Measurements from ENCODE around the gene NUDC.
"Not testable (repeated sequence)": the region's sequence is repeated elsewhere in the genome, so short reads cannot be mapped to it uniquely, and the experiment has no call there.

Gene NUDC

DNA sequence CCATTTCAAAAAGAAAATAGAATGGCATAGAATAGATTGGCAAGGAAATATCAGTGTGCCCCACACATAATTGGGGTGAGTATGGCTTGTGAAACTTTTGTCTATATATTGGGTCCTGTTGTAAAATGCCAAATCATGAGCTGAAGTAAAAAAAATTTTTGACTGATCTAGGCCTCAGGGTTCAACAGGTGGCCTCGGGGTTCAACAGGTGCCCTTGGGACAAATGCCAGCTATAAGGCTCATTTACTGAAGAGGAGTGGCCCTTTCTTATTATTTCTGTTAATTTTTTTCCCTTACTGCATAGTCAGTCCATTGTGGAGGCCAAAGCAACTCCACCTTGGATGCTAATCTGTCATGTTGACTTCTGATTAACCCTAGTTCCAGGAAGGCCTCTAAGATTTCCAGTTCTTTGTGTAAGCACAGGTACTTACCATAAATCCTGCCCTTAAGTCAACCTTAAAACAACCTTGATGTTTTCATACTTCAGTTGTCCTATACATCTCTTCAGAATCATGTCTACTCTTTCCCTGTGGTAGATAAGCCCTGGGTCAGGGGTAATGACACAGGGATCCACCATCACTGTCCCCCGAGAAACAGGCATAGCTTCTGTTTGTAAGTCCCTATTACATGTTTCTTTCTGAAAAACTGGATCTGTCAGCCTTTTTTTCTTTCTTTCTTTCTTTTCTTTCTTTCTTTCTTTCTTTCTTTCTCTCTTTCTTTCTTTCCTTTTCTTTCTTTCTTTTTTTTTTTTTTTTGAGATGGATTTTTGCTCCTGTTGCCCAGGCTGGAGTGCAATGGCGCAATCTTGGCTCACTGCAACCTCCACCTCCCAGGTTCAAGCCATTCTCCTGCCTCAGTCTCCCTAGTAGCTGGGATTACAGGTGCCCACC, 55.3 kb downstream of the NUDC start:
- in situ Hi-C loops (cut with MboI; ENCODE audit: low pct_unique_long_range_greater_than_20kb, low sequenced_read_pairs), result no loop called here
- no peak for DNase-seq

DNA sequence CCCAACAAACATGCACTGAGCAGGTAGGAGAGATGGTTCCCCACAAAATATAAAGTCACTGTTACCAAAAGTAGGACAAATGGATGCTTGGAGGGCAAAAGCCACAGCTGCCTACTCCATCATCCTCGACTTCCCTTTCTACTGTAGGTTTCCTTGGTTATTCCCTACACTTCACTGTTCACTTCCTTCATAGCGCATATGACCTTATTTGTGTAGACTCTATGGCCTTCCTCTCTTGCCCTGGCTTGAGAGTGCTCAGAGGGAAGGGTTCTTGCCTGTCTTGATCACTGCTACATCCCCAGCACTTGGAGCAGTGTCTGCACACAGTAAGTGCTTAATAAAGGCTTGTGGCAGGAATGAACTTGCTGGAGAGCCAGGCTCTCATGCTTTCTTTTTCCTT, 57.4 kb downstream of the NUDC start:
- DNase-seq, result no peak
- in situ Hi-C loops (cut with MboI; ENCODE audit: low pct_unique_long_range_greater_than_20kb, low sequenced_read_pairs), result no loop called here

DNA sequence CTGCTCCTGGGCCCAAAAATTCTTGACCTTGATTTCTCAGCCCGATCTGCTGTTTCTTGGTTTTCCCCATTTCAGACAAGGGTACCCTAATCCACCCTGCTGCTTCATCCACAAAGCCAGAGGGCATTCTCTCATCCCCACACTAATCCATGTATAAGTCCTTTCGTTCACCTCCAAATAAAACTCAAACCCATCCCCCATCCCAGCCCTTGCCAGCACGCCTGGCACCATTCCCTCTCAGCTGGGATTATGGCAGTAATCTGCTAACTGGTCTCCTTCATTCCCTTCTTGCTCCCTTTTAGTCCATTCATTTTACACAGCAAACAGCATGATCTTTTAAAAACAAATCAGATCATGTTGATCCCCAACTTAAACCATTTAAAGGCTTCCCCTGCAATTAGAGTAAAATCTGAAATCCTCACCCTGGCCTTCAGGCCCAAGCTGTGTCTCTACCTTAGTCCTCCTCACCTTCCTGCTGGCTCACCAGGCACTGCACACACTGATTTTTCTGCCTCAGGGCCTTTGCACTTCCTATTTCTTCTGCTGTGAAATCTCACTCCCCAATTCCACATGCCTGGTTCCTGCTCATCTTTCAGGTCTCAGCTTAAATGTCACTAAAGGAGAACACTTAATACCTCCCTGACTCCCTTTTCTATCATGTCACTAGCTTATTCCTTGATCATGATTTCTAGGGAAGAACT, 59.8 kb downstream of the NUDC start:
- in situ Hi-C loops (cut with MboI; ENCODE audit: low pct_unique_long_range_greater_than_20kb, low sequenced_read_pairs), result no loop called here
- no peak for DNase-seq

- in situ Hi-C loops (cut with MboI; ENCODE audit: low pct_unique_long_range_greater_than_20kb, low sequenced_read_pairs), result no loop called here
- no peak for DNase-seq
These were observed 62.3 kb downstream of the NUDC start for GRCh38 chr1:26983863-26984262.

DNA sequence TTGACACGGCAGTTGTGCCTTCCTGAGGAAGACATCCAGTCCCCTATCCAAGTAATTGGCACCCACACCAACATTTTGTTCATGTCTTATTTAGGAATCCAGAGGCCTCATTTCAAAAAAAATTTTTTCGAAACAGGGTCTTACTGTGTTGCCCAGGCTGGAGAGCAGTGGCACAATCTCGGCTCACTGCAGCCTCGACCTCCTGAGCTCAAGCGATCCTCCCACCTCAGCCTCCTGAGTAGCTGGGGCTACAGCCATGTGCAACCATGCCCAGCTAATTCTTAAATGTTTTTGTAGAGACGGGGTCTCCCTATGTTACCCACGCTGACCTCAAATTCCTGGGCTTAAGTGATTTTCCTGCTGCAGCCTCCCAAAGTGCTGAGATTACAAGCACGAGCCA, 62.7 kb downstream of the NUDC start:
- no peak for DNase-seq
- in situ Hi-C loops (cut with MboI; ENCODE audit: low pct_unique_long_range_greater_than_20kb, low sequenced_read_pairs), result no loop called here

- no peak for DNase-seq
- in situ Hi-C loops (cut with MboI; ENCODE audit: low pct_unique_long_range_greater_than_20kb, low sequenced_read_pairs), result no loop called here
These were observed 65.1 kb downstream of the NUDC start for GRCh38 chr1:26986658-26987057.

DNA sequence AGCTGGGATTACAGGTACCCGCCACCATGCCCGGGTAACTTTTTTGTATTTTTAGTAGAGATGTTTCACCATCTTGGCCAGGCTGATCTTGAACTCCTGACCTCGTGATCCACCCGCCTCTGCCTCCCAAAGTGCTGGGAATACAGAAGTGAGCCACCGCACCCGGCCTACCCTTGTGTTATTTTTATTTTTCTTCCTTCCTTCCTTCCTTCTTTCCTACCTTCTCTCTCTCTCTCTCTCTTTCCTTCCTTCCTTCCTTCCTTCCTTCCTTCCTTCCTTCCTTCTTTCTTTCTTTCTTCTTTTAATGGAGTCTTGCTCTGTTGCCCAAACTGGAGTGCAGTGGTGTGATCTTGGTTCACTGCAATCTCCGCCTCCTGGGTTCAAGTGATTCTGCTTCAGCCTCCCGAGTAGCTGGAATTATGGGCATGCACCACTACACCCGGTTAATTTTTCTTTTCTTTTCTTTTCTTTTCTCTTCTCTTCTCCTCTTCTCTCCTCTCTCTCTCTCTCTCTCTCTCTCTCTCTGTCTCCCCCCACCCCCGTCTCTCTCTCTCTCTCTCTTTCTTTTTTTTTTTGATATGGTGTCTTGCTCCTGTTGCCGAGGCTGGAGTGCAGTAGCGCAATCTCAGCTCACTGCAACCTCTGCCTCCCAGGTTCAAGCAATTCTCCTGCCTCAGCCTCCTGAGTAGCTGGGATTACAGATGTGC, 68.0 kb downstream of the NUDC start:
- in situ Hi-C loops (cut with MboI; ENCODE audit: low pct_unique_long_range_greater_than_20kb, low sequenced_read_pairs); DNase-seq: not testable (repeated sequence)

GRCh38 chr1:26991310-26992116, 70.0 kb downstream of the NUDC start:
- in situ Hi-C loops (cut with MboI; ENCODE audit: low pct_unique_long_range_greater_than_20kb, low sequenced_read_pairs), result no loop called here
- DNase-seq, result peak; percentile 41

GRCh38 chr1:26993237-26994019, 71.9 kb downstream of the NUDC start, which contains the start of gene TRNP1:
Gene TRNP1 (plus strand): TSS chr1:26993692. CDS start chr1:26993787, 95 bp downstream.
- DNase-seq, result peak; percentile 73
- in situ Hi-C loops (cut with MboI; ENCODE audit: low pct_unique_long_range_greater_than_20kb, low sequenced_read_pairs), result no loop called here

DNA sequence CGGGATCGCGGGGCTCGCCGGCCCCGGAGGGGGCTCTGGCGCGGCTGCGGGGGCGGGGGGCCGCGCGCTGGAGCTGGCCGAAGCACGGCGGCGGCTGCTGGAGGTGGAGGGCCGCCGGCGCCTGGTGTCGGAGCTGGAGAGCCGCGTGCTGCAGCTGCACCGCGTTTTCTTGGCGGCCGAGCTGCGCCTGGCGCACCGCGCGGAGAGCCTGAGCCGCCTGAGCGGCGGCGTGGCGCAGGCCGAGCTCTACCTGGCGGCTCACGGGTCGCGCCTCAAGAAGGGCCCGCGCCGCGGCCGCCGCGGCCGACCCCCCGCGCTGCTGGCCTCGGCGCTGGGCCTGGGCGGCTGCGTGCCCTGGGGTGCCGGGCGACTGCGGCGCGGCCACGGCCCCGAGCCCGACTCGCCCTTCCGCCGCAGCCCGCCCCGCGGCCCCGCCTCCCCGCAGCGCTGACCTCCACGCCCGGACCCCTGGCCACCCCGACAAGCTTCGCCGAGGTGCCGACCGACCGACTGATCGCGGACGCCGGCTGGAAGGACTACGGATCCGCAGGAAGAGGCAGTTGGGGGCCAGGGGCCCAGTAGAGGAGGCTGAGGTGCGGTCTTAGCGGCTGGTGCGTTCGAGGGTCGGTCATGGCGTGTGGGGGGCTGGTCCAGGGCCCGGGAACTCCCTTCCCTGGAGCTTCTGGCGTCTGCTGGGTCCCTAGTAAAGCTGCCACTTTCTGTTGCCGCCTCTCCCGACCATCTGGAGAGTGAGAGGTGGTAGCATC, 72.7 kb downstream of the NUDC start:
- DNase-seq, result no peak
- in situ Hi-C loops (cut with MboI; ENCODE audit: low pct_unique_long_range_greater_than_20kb, low sequenced_read_pairs), result no loop called here

GRCh38 chr1:26994787-26995517, 73.4 kb downstream of the NUDC start:
- no peak for DNase-seq

DNA sequence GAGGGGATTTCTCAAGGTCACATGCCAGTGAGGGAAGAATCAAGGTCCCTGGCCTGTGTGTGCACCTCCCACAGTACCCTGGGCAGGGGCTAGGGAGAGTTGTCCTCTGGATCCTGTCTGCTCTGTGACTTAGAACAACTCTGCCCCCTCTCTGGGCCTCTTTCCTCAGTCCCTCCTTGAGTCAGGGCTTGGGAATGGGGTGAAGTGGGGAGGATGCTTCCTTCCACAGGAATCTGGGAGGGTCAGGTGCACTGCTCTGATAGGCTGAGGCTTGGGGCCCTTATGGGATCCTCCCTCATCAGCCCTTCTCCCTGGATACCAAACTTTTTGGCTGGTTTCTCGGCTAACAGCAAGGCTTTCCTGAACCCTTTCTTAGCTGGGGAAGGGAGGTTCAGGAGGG, 74.5 kb downstream of the NUDC start:
- in situ Hi-C loops (cut with MboI; ENCODE audit: low pct_unique_long_range_greater_than_20kb, low sequenced_read_pairs), result no loop called here

More at GRCh38 chr1:26994787-26995517, 73.4 kb downstream of the NUDC start:
- in situ Hi-C loops (cut with MboI; ENCODE audit: low pct_unique_long_range_greater_than_20kb, low sequenced_read_pairs), result no loop called here

More for the DNA sequence above, 74.5 kb downstream of the NUDC start:
- no peak for DNase-seq
